SK-N-SH (cell line): ENCODE data around the gene HMHB1. TPM values are rescaled to one million over a fixed set of nuclear protein-coding genes. Genes with fewer than 3 reads are reported as not detected.

Experiments used
- CTCF ChIA-PET: fragments of 300-600, 350-600 bp; formaldehyde crosslinking; extraction: SDS; loops from one replicate; lab custom pipeline; 2021; lab: Yijun Ruan, JAX
- POLR2A ChIA-PET: fragments of 350-600 bp; sonication (Branson Sonifier 250); formaldehyde crosslinking; extraction: SDS; loops from one replicate; lab custom pipeline; 2020; ENCODE audit warnings: antibody characterized with exemption, inconsistent platforms; lab: Yijun Ruan, JAX
- DNase-seq: peaks from one replicate; pipeline ENCODE4 v3.0.0; 2012
- H2AFZ ChIP-seq: fragments of 200-600 bp; sonication (generic); 2 replicates; pipeline ENCODE4 v1.8.1; 2016; ENCODE audit warnings: antibody characterized with exemption, mild to moderate bottlenecking, low read depth
- H3F3A ChIP-seq: fragments of 200-600 bp; sonication (generic); replicated peaks from 2 replicates; pipeline ENCODE3; 2016; ENCODE audit warnings: antibody characterized with exemption, mild to moderate bottlenecking; ENCODE audit not compliant: insufficient read depth
- H3K27ac ChIP-seq, 2 experiments: fragments of 200-500 bp in 1 of 2; fragments of 200-600 bp in 1 of 2; sonication (Bioruptor generic) in 1 of 2; sonication (generic), shearing (Covaris generic) in 1 of 2; 2 replicates each; pipeline versions ENCODE4 v1.5.1 to v1.6.1; 2014 to 2016; ENCODE audit warnings: low read depth in 2 of 2, inconsistent platforms in 1 of 2, low read length in 1 of 2, mild to moderate bottlenecking in 1 of 2, mixed read lengths in 1 of 2
- H3K27me3 ChIP-seq: fragments of 200-600 bp; sonication (generic), shearing (Covaris generic); 2 replicates; pipeline ENCODE4 v1.6.1; 2016; ENCODE audit warnings: mixed run types; ENCODE audit not compliant: insufficient read depth
- H3K36me3 ChIP-seq, 2 experiments: fragments of 200-500 bp in 1 of 2; fragments of 200-600 bp in 1 of 2; sonication (Bioruptor generic) in 1 of 2; sonication (generic) in 1 of 2; replicated peaks in 1 of 2; 2 replicates each; pipeline versions ENCODE3 to v1.5.1; 2014 to 2016; ENCODE audit warnings: low read length in 1 of 2, mild to moderate bottlenecking in 1 of 2; ENCODE audit not compliant: insufficient read depth in 2 of 2, control insufficient read depth in 1 of 2
- H3K4me1 ChIP-seq, 2 experiments: fragments of 200-500 bp in 1 of 2; fragments of 200-600 bp in 1 of 2; sonication (Bioruptor generic) in 1 of 2; sonication (generic), shearing (Covaris generic) in 1 of 2; 2 replicates each; pipeline versions ENCODE4 v1.5.1 to v1.6.1; 2014 to 2016; ENCODE audit warnings: low read depth in 1 of 2, low read length in 1 of 2, mixed run types in 1 of 2; ENCODE audit not compliant: insufficient read depth in 2 of 2, control insufficient read depth in 1 of 2
- H3K4me2 ChIP-seq: fragments of 200-600 bp; sonication (generic), shearing (Covaris generic); 2 replicates; pipeline ENCODE4 v1.6.1; 2017; ENCODE audit warnings: mixed run types
- H3K4me3 ChIP-seq, 2 experiments: fragments of 200-500 bp in 1 of 2; fragments of 200-600 bp in 1 of 2; sonication (Bioruptor generic) in 1 of 2; sonication (generic), shearing (Covaris generic) in 1 of 2; 2 replicates each; pipeline versions ENCODE4 v1.5.1 to v1.8.1; 2014 to 2016; ENCODE audit warnings: low read depth in 2 of 2, inconsistent platforms in 1 of 2, low read length in 1 of 2, mild to moderate bottlenecking in 1 of 2, mixed read lengths in 1 of 2, moderate library complexity in 1 of 2
- H3K79me2 ChIP-seq: fragments of 200-600 bp; sonication (generic); 2 replicates; pipeline ENCODE4 v1.8.1; 2017; ENCODE audit warnings: mild to moderate bottlenecking; ENCODE audit not compliant: insufficient read depth
- H3K9ac ChIP-seq: fragments of 200-600 bp; sonication (generic); 2 replicates; pipeline ENCODE4 v1.6.1; 2017; ENCODE audit warnings: mixed run types
- H3K9me2 ChIP-seq: fragments of 200-600 bp; sonication (generic); 2 replicates; pipeline ENCODE4 v1.6.1; 2017; ENCODE audit warnings: mixed run types
- H3K9me3 ChIP-seq: fragments of 200-600 bp; sonication (generic); 2 replicates; pipeline ENCODE4 v1.6.1; 2017; ENCODE audit warnings: mixed run types, mild to moderate bottlenecking, moderate library complexity
- H4K20me1 ChIP-seq: fragments of 200-600 bp; sonication (generic); 2 replicates; pipeline ENCODE4 v1.6.1; 2017; ENCODE audit warnings: mild to moderate bottlenecking, mixed run types; ENCODE audit not compliant: insufficient read depth
- EP300 ChIP-seq, 2 experiments: IDR thresholded peaks; 2 replicates each; pipeline versions ENCODE4 v1.4.0 to v1.6.1; 2012; ENCODE audit warnings: borderline replicate concordance in 1 of 2, low read depth in 1 of 2, low read length in 1 of 2
- FOXJ3 ChIP-seq: sonication (generic); formaldehyde crosslinking; IDR thresholded peaks from 2 replicates; pipeline ENCODE4 v1.5.1; 2020; ENCODE audit warnings: mild to moderate bottlenecking, missing genetic modification reagents
- NRF1 ChIP-seq: IDR thresholded peaks from 2 replicates; pipeline ENCODE4 v1.6.1; 2012; ENCODE audit warnings: low read depth, mild to moderate bottlenecking, low read length
- POLR2AphosphoS5 ChIP-seq: IDR thresholded peaks from 2 replicates; pipeline ENCODE4 v1.6.1; 2012; ENCODE audit warnings: low read depth, low read length
- RAD21 ChIP-seq: IDR thresholded peaks from 2 replicates; pipeline ENCODE4 v1.6.1; 2012; ENCODE audit warnings: mild to moderate bottlenecking, low read length
- RCOR1 ChIP-seq: fragments of 150-350 bp; IDR thresholded peaks from 2 replicates; pipeline ENCODE4 v1.6.1; 2017; ENCODE audit warnings: antibody characterized with exemption, low read length
- REST ChIP-seq: IDR thresholded peaks from 2 replicates; pipeline ENCODE4 v1.6.1; 2012; ENCODE audit warnings: mild to moderate bottlenecking, low read depth, low read length, moderate library complexity
- RFX5 ChIP-seq: IDR thresholded peaks from 2 replicates; pipeline ENCODE4 v1.6.1; 2012; ENCODE audit warnings: mild to moderate bottlenecking, improper control_type of control experiment, low read length
- RXRA ChIP-seq: IDR thresholded peaks from 2 replicates; pipeline ENCODE4 v1.4.0; 2012; ENCODE audit warnings: low read depth, mild to moderate bottlenecking, borderline replicate concordance
- TAF1 ChIP-seq: IDR thresholded peaks from 2 replicates; pipeline ENCODE4 v1.6.1; 2012; ENCODE audit warnings: low read depth, mild to moderate bottlenecking, low read length, moderate library complexity, borderline replicate concordance
- TCF12 ChIP-seq: IDR thresholded peaks from 2 replicates; pipeline ENCODE4 v1.4.0; 2012
- YY1 ChIP-seq: IDR thresholded peaks from 2 replicates; pipeline ENCODE4 v1.4.0; 2012; ENCODE audit warnings: low read depth, mild to moderate bottlenecking
- WGBS: methylation state at CpG from one replicate; pipeline ENCODE4 v1.1.6; 2017; ENCODE audit warnings: low lambda C conversion rate; 5-methylcytosine and 5-hydroxymethylcytosine counted together
- polyA plus RNA-seq, 3 experiments: library from polyadenylated mRNA; depleted of rRNA; stranded (reverse); fragments of >200 nt; gene quantifications; 2 replicates each; pipeline ENCODE4 v1.2.3, GENCODE V29; 2012
- TF ChIP-seq, protein P1 (sequence below): fragments of 150-350 bp; IDR thresholded peaks from 2 replicates; pipeline ENCODE4 v1.6.1; 2016; ENCODE audit warnings: mild to moderate bottlenecking, low read depth, low read length
- TF ChIP-seq, protein P2 (sequence below): IDR thresholded peaks from 2 replicates; pipeline ENCODE4 v1.4.0; 2012; ENCODE audit warnings: low read depth

HMHB1 gene
- polyA plus RNA-seq, 1 of the 3 experiments (the other 2 are of a cell fraction), result not detected

DNA sequence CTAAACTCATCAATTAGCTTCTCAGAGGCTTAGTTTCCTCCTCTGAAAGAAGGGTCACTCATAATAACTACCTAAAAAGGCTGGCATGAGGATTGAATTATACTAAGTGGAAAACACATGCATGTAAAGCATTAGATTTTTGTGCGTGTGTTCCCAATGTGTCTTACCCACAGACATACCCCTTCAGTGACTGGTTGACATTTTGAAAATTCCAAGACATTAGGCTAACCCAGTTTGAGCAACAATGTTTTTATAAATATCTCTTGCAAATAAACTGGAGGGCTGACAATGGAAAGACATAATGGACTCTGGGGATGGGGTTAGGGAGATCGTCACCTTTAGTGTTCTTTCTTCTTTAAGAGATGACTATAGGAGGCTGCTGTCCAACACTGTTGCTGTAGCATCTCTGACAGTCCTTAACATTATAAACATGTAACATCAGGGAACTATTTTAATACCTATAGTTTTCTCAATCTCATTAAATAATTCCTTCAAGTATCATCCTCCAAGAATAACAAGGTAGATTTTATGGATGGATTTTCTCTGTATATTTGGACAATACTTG lies 24.3 kb downstream of the HMHB1 start:
- Histone ChIP-seq H3K79me2 (no peaks in the 10 kb centered on the region), H3K9me2 (no peaks in the 10 kb centered on the region), H2AFZ (no peak overlapping the region), H3K4me1 (peaks cover 9 to 12% of the 10 kb centered on the region in 2 experiments; a peak in 3 of 4 replicates), H3K4me3 (no peak overlapping the region), H3K9me3 (no peaks in the 10 kb centered on the region), H3K36me3 (no peaks in the 10 kb centered on the region), H4K20me1 (no peaks in the 10 kb centered on the region), H3K27me3 (no peaks in the 10 kb centered on the region), H3K9ac (no peak overlapping the region), H3K4me2 (no peak overlapping the region), H3F3A (no peaks in the 10 kb centered on the region), H3K27ac (no peak overlapping the region; a peak in 1 of 4 replicates)
- 91% methylated on average over 2 of the region's 2 CpGs for WGBS
- TF ChIP-seq REST (0 out of 2 replicates have a peak, but pooled peaks have one; percentile 39), RFX5 (no peak)
- no peak for DNase-seq
- ChIA-PET POLR2A (no interaction called here), CTCF (interaction anchor here (1.5 kb wide), 1 partner anchor 11 kb away, joined by 4 read pairs; no protein-coding TSS in a partner anchor)

DNA sequence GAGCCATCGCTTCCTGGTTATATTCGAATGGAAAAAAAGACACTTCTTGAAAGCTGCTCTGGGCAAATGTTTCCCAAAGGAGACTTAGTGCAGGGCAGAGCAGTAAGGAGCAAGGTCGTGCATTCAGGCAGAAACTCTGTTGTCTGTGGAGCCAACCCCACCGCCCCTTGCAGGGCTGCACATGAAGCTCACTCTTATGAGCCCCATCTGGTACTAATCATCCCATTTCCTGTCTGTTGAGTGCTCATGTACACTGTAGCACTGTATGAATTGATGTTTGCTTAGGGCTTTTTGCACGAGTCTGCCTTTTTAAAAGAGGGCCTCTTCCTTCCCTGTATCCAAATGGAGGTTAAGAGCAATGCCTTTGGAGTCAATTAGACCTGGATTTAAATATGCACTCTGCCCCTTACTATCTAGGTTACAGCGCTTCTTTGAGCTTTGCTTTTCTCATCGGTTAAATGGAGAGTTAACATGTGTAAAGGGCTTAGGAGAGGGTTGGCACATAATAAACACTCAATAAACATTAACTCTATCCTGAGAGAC lies 25.4 kb downstream of the HMHB1 start:
- peak overlapping the region; percentile 46 to 91; a peak in 3 of 4 replicates for H3K27ac ChIP-seq
- DNase-seq, result peak; percentile 54
- H4K20me1 ChIP-seq, result no peaks in the 10 kb centered on the region
- no peaks in the 10 kb centered on the region for H3F3A ChIP-seq
- no peaks in the 10 kb centered on the region for H3K9me2 ChIP-seq
- no peaks in the 10 kb centered on the region for H3K27me3 ChIP-seq
- H3K79me2 ChIP-seq, result no peaks in the 10 kb centered on the region
- ChIA-PET POLR2A (interaction anchor here (0.5 kb wide), 1 partner anchor 403 kb away, joined by 4 read pairs; no protein-coding TSS in a partner anchor), CTCF (interaction anchor here (0.5 to 0.9 kb wide), 3 partner anchors 65 to 433 kb away, joined by 3 to 4 read pairs (median 3); no protein-coding TSS in a partner anchor)
- TF ChIP-seq RAD21, result 0 out of 2 replicates have a peak, but pooled peaks have one; percentile 12
- TF ChIP-seq YY1, result no peak
- 0 out of 4 replicates have a peak, but pooled peaks have one; percentile 14 to 23 for TF ChIP-seq EP300 (IDR thresholded peaks at IDR 0.05; ENCODE audit: borderline replicate concordance in 1 of 2, low read depth in 1 of 2, low read length in 1 of 2)
- no peak for TF ChIP-seq TAF1
- 0 out of 2 replicates have a peak, but pooled peaks have one; percentile 47 for TF ChIP-seq FOXJ3 (CRISPR knock-in tag)
- no peak for TF ChIP-seq RXRA
- TF ChIP-seq TCF12, result peak; percentile 90
- TF ChIP-seq, protein P1, sequence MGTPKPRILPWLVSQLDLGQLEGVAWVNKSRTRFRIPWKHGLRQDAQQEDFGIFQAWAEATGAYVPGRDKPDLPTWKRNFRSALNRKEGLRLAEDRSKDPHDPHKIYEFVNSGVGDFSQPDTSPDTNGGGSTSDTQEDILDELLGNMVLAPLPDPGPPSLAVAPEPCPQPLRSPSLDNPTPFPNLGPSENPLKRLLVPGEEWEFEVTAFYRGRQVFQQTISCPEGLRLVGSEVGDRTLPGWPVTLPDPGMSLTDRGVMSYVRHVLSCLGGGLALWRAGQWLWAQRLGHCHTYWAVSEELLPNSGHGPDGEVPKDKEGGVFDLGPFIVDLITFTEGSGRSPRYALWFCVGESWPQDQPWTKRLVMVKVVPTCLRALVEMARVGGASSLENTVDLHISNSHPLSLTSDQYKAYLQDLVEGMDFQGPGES, result no peak
- TF ChIP-seq RFX5, result no peak
- peak; percentile 41; the same call in 1 of the 2 replicates for TF ChIP-seq POLR2AphosphoS5
- TF ChIP-seq RCOR1, result no peak
- TF ChIP-seq, protein P2, sequence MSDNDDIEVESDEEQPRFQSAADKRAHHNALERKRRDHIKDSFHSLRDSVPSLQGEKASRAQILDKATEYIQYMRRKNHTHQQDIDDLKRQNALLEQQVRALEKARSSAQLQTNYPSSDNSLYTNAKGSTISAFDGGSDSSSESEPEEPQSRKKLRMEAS, result peak; percentile 25; the same call in 1 of the 2 replicates
- TF ChIP-seq NRF1, result no peak
- 70% methylated on average over 7 of the region's 7 CpGs for WGBS
- no peak overlapping the region for H3K4me2 ChIP-seq
- no peaks in the 10 kb centered on the region for H3K36me3 ChIP-seq
- H3K9ac ChIP-seq, result no peak overlapping the region
- no peak overlapping the region for H3K4me3 ChIP-seq
- no peaks in the 10 kb centered on the region for H3K9me3 ChIP-seq
- H3K4me1 ChIP-seq, result peaks cover 9 to 12% of the 10 kb centered on the region in 2 experiments; a peak in 3 of 4 replicates
- peak overlapping the region; percentile 37; the same call in 1 of the 2 replicates for H2AFZ ChIP-seq
